ENCODE data around the gene MAP3K19. TPM values are rescaled to one million over a fixed set of nuclear protein-coding genes. Genes with fewer than 3 reads are reported as not detected.

The MAP3K19 gene
- polyA plus RNA-seq, 1 donor (not counting 4 experiments of a cell fraction or from before 2014, with no cell fraction given), result not detected

- FAIRE-seq, result no peak
- no peaks in the 10 kb centered on the region for H3K9me3 ChIP-seq (ENCODE audit: control insufficient read depth, low read depth, low read length)
- no peak overlapping the region for H3K9ac ChIP-seq (ENCODE audit: control insufficient read depth, extremely low read depth, insufficient read depth, low read length)
- no peak overlapping the region for H3K4me2 ChIP-seq (ENCODE audit: control insufficient read depth, extremely low read depth, insufficient read depth, low read depth, low read length)
- H3K36me3 ChIP-seq (ENCODE audit: control insufficient read depth in 2 of 2, extremely low read depth in 1 of 2, insufficient read depth in 2 of 2, low read length in 2 of 2), result no peaks in the 10 kb centered on the region
- DNase-seq (ENCODE audit: low read depth, low spot score), result no peak
- no peak overlapping the region for H3K4me3 ChIP-seq (ENCODE audit: control insufficient read depth in 2 of 3, extremely low read depth in 1 of 3, insufficient read depth in 2 of 3, low read depth in 1 of 3, low read length in 3 of 3)
- H2AFZ ChIP-seq (ENCODE audit: control insufficient read depth, low read length), result no peak overlapping the region
- TF ChIP-seq, protein P1, sequence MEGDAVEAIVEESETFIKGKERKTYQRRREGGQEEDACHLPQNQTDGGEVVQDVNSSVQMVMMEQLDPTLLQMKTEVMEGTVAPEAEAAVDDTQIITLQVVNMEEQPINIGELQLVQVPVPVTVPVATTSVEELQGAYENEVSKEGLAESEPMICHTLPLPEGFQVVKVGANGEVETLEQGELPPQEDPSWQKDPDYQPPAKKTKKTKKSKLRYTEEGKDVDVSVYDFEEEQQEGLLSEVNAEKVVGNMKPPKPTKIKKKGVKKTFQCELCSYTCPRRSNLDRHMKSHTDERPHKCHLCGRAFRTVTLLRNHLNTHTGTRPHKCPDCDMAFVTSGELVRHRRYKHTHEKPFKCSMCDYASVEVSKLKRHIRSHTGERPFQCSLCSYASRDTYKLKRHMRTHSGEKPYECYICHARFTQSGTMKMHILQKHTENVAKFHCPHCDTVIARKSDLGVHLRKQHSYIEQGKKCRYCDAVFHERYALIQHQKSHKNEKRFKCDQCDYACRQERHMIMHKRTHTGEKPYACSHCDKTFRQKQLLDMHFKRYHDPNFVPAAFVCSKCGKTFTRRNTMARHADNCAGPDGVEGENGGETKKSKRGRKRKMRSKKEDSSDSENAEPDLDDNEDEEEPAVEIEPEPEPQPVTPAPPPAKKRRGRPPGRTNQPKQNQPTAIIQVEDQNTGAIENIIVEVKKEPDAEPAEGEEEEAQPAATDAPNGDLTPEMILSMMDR (optimal IDR thresholded peaks at IDR 0.05 in 1 of 3, IDR thresholded peaks at IDR 0.05 in 1 of 3, conservative IDR thresholded peaks at IDR 0.05 in 1 of 3; ENCODE audit: extremely low read depth in 1 of 3, insufficient read depth in 2 of 3, low read length in 3 of 3), result no peak
- TF ChIP-seq EZH2 (IDR thresholded peaks at IDR 0.05; ENCODE audit: low read length), result no peak
- dilution Hi-C loops (cut with MboI; ENCODE audit: extremely low pct_ligation_motif_present, low sequenced_read_pairs), result no loop called here
- no peaks in the 10 kb centered on the region for H3K79me2 ChIP-seq (ENCODE audit: control insufficient read depth, insufficient read depth, low read length)
- peaks cover 2% of the 10 kb centered on the region for H3K27me3 ChIP-seq (ENCODE audit: control insufficient read depth, extremely low read depth, insufficient read depth, low read length)
- no peak overlapping the region for H3K27ac ChIP-seq (ENCODE audit: control insufficient read depth, insufficient read depth, low read length)
- H4K20me1 ChIP-seq (ENCODE audit: control insufficient read depth, extremely low read depth, insufficient read depth, low read length), result no peaks in the 10 kb centered on the region
- H3K4me1 ChIP-seq (ENCODE audit: control insufficient read depth, extremely low read depth, insufficient read depth, low read length), result no peaks in the 10 kb centered on the region
- no peaks in the 10 kb centered on the region for H3K9me1 ChIP-seq (ENCODE audit: control insufficient read depth, extremely low read depth, insufficient read depth, low read length)
Observed at GRCh38 chr2:135023886-135024485, 23.3 kb downstream of the MAP3K19 start.

DNA sequence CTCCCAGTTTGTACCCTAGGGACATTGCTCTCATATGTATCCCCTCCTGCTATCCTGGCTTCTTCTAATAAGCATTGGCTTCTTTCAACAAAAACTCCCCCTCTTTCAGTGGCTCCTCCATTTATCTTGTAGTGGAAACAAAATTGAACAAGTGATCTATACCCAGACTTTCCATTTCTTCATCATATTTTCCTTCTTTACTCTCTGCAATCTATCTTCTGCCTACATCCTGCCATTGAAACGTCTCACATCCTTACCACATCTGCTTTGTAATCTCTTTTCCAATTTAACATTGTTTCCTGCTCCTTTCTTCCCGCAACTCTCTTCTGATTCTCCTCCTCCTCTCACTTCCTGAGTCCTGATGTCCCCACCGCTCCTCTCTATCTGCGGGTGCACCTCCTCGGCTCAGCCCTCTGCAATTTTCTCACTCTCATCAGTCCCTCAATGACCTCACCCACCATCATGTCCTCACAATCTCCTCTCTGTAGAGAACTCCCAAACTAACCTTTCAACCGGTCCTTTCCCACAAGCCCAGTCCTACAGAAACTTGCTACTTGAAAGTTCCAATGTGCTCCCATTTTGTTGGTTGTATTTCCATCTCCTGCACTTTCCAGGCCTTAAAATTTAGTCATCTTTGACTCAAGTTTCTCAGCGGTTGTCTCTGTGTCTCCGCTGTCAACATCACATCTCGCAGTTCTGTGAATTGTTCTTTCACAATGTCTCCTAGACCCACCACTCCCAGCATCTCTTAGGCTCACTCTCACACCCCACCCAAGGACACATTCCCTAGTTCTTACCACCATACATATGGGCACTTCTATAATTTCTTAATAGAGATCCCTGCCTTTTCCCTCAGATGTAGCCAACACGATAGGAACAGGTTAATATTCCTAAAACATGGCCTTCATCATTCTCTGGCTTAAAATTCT, 24.0 kb downstream of the MAP3K19 start:
- no peaks in the 10 kb centered on the region for H3K4me1 ChIP-seq (ENCODE audit: control insufficient read depth, extremely low read depth, insufficient read depth, low read length)
- FAIRE-seq, result no peak
- dilution Hi-C loops (cut with MboI; ENCODE audit: extremely low pct_ligation_motif_present, low sequenced_read_pairs), result no loop called here

More for the DNA sequence above, 24.0 kb downstream of the MAP3K19 start:
- H3K9me1 ChIP-seq (ENCODE audit: control insufficient read depth, extremely low read depth, insufficient read depth, low read length), result no peaks in the 10 kb centered on the region
- H3K4me3 ChIP-seq (ENCODE audit: control insufficient read depth in 2 of 3, extremely low read depth in 1 of 3, insufficient read depth in 2 of 3, low read depth in 1 of 3, low read length in 3 of 3), result no peak overlapping the region
- H3K27me3 ChIP-seq (ENCODE audit: control insufficient read depth, extremely low read depth, insufficient read depth, low read length), result peaks cover 2% of the 10 kb centered on the region
- no peaks in the 10 kb centered on the region for H3K36me3 ChIP-seq (ENCODE audit: control insufficient read depth in 2 of 2, extremely low read depth in 1 of 2, insufficient read depth in 2 of 2, low read length in 2 of 2)
- TF ChIP-seq, protein P1 (optimal IDR thresholded peaks at IDR 0.05 in 1 of 3, IDR thresholded peaks at IDR 0.05 in 1 of 3, conservative IDR thresholded peaks at IDR 0.05 in 1 of 3; ENCODE audit: extremely low read depth in 1 of 3, insufficient read depth in 2 of 3, low read length in 3 of 3), result no peak
- no peak for TF ChIP-seq EZH2 (IDR thresholded peaks at IDR 0.05; ENCODE audit: low read length)
- no peaks in the 10 kb centered on the region for H3K9me3 ChIP-seq (ENCODE audit: control insufficient read depth, low read depth, low read length)
- DNase-seq (ENCODE audit: low read depth, low spot score), result no peak
- no peak overlapping the region for H3K27ac ChIP-seq (ENCODE audit: control insufficient read depth, insufficient read depth, low read length)
- no peak overlapping the region for H3K9ac ChIP-seq (ENCODE audit: control insufficient read depth, extremely low read depth, insufficient read depth, low read length)
- no peak overlapping the region for H2AFZ ChIP-seq (ENCODE audit: control insufficient read depth, low read length)
- H3K79me2 ChIP-seq (ENCODE audit: control insufficient read depth, insufficient read depth, low read length), result no peaks in the 10 kb centered on the region
- H4K20me1 ChIP-seq (ENCODE audit: control insufficient read depth, extremely low read depth, insufficient read depth, low read length), result no peaks in the 10 kb centered on the region
- no peak overlapping the region for H3K4me2 ChIP-seq (ENCODE audit: control insufficient read depth, extremely low read depth, insufficient read depth, low read depth, low read length)
